NCI-H2081 (cell line): ENCODE data around the gene MARCHF5.
"Not testable (repeated sequence)": the region's sequence is repeated elsewhere in the genome, so short reads cannot be mapped to it uniquely, and the experiment has no call there.

ENCODE experiments used
- DNase-seq, 2 experiments: peaks; one replicate each; lab custom pipeline; 2025; lab: John Stamatoyannopoulos, UW

MARCHF5 gene

GRCh38 chr10:92387289-92387940 is 96.4 kb downstream of the MARCHF5 start:
- DNase-seq, result no peak

GRCh38 chr10:92393173-92393572 is 102.2 kb downstream of the MARCHF5 start:
- not testable (repeated sequence) for DNase-seq

GRCh38 chr10:92395271-92395670 is 104.3 kb downstream of the MARCHF5 start:
- DNase-seq, result no peak

DNA sequence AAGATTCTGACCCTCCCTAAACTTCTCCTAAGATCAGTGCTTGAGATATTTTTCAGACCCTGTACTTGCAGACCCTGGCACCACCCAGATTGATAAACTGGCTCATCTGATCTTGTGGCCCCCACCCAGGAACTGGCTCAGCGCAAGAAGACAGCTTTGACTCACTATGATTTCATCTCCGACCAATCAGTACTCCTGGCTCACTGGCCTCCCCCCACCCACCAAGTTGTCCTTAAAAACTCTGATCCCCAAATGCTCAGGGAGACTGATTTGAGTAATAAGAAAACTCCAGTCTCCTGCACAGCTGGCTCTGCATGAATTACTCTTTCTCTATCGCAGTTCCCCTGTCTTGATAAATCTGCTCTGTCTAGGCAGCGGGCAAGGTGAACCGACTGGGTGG is 111.3 kb downstream of the MARCHF5 start:
- not testable (repeated sequence) for DNase-seq
